ENCODE data around the gene NGB.
A peak's percentile ranks its signal among the peaks of the same experiment; 100 is the strongest.

The NGB gene

GRCh38 chr14:77230914-77231313 lies 40.1 kb downstream of the NGB start:
- no peak for DNase-seq

- no peak for DNase-seq
Measured at GRCh38 chr14:77228056-77228455, 43.0 kb downstream of the NGB start.

GRCh38 chr14:77225892-77226557 lies 45.0 kb downstream of the NGB start:
- no peak for DNase-seq

- no peak for DNase-seq
Measured at GRCh38 chr14:77225254-77225653, 45.8 kb downstream of the NGB start.

GRCh38 chr14:77224212-77224611 lies 46.8 kb downstream of the NGB start:
- no peak for DNase-seq

GRCh38 chr14:77222546-77223225 lies 48.3 kb downstream of the NGB start:
- DNase-seq, result no peak

GRCh38 chr14:77221241-77221871 lies 49.6 kb downstream of the NGB start:
- DNase-seq, result no peak

GRCh38 chr14:77220246-77221017 lies 50.6 kb downstream of the NGB start:
- no peak for DNase-seq

GRCh38 chr14:77219591-77219990 lies 51.4 kb downstream of the NGB start:
- peak in 9 of 14 donors; percentile 14 to 94 (median 40) for DNase-seq

- peak in 1 of 14 donors; percentile 79 for DNase-seq
Measured at GRCh38 chr14:77217551-77217950, 53.5 kb downstream of the NGB start.
